Skin of body (tissue), 2 donors: ENCODE measurements around the gene ETV2. TPM values are rescaled to one million over a fixed set of nuclear protein-coding genes. Genes with fewer than 3 reads are reported as not detected.
A peak's percentile ranks its signal among the peaks of the same experiment; 100 is the strongest.
"Not testable (repeated sequence)": the region's sequence is repeated elsewhere in the genome, so short reads cannot be mapped to it uniquely, and the experiment has no call there.

Source experiments
- DNase-seq: peaks from one replicate; lab custom pipeline; 2025; lab: John Stamatoyannopoulos, UW
- total RNA-seq: library from RNA; depleted of rRNA; stranded (reverse); fragments of >200 nt; gene quantifications from one replicate; pipeline ENCODE4 v1.2.3, GENCODE V29; 2014

Gene ETV2
- total RNA-seq, 1 donor from 2014 or later, result 0.79 TPM

DNA sequence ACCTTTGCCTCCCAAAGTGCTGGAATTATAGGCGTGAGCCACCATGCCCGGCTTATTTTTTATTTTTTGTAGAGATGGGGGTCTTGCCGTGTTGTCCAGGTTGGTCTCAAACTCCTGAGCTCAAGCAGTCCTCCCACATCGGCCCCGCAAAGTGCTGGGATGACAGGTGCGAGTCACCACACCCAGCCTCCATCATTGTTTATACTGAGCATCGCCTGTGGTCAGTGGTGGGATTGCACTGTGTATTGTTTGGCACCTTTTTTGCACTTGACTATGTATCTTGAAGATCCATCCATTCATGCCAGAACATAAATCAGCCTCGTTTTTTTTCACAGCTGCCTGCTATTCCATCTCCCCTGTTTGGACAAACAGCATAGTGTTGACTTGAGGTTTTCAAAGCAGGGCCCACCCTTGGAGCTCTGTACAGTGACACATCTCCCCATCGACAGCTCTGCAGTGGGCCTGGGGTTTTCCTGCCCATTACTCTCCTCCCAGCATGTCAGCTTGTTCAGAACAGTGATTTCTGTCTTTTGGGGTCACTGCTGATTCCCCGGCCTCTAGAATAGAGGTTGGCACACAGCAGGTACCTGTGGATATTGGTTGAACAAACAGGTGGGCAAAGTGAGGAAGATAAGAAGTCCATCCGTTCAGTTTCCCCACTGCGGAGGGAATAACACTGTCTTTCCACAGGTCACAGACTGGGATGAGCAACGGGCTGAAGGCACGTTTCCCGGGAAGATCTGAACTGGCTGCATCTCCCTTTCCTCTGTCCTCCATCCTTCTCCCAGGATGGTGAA, 16.6 kb downstream of the ETV2 start:
- no peak for DNase-seq

DNA sequence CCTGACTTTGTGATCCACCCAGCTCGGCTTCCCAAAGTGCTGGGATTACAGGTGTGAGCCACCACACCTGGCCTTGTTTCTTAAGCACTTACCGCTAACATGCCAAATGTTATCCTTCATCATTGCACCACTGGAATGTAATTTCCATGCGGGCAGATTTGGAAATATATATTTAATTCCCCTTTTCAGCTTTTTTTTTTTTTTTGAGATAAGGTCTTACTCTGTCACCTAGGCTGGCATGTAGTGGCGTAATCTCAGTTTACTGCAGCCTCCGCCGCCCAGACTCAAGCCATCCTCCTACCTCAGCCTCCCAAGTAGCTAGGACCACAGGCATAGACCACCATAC, 20.4 kb downstream of the ETV2 start:
- DNase-seq, result no peak

DNA sequence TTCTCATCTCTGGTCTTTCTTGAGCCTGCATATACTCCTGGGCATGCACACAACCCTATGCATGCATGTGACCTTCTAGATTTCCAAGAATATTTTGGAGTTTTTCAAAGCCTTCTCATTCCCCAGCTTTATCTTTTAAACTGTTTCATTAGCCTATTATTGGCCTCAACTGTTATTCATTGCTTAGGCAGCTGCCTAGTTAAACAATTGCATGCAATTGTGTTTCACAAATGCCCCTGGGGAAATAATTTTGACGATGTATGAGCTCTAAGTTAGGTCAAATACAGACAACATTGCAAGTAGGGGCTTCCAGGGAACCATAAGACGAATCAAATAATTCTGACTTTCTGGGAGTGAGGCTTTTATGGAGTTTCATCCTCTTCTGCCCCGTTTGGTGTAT, 22.4 kb downstream of the ETV2 start:
- DNase-seq, result no peak

DNA sequence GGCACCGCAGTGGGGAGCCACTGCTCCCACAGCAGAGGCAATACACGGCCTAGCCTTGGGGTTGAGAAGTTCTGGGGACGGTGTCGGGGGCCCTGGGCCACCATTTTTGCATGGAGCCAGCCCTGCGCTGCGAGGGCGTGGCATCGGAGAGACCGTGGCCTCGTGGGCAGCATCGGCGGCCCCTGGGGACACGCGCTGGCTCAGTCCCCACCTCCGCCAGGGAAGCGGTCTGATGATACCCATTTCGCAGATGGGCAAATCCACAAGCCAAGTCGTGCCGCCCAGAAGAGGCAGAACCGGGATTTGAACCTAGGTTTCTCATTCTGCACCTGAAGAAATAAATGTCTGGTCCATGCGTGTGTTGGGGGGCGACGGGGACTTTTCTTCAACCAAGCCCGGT, 23.6 kb downstream of the ETV2 start:
- no peak for DNase-seq

DNA sequence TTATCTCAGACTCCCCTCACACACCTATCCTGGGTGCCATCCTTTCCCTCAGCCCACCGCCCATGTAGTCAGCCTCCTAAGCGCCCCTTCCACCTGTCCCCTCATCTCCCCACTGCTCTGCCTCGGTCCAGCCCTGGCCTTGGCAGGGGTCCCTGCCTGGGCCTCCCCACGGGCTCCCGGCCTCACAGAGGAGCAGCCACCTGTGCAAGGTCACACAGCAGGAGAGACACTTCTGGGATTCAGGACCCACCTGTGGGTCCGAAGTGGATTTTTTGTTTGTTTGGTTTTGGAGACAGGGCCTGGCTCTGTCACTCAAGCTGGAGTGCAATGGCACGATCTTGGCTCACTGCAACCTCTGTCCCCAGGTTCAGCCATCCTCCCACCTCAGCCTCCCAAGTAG, 24.1 kb downstream of the ETV2 start:
- no peak for DNase-seq

DNA sequence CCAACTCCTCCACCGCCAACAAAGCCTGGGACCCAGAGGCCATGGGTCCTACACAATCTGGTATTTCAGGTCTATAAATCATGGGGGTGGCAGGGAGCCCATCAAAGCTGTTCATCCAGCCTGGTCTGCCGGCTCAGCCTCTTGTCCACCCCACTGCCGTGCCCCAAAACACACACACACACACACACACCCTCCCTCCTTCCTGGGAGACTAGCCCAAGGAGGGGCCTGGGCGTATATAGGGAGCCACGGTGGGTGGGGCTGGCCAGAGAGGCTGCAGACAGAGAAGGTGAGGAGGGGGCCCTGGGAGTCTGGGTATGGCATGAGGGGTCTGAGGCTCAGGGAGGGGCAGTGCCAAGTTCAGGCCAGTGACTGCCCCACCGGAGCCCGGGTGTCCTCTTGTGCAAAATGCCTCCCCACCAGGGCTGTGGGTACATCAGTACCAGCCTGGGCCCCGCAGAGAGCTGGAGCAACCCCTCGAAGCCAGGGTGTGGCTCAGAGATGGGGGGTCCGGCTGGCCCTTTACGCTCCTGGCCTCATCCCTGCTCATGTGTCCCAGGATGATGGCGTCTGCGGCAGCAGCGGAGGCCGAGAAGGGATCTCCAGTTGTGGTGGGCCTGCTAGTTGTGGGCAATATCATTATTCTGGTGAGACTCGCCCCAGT, 24.8 kb downstream of the ETV2 start, which contains the start of gene UPK1A:
TSS of gene UPK1A (plus strand) at position 267 of the 663 bp plus-strand sequence. CDS start at position 563, 296 bp downstream.
- no peak for DNase-seq

DNA sequence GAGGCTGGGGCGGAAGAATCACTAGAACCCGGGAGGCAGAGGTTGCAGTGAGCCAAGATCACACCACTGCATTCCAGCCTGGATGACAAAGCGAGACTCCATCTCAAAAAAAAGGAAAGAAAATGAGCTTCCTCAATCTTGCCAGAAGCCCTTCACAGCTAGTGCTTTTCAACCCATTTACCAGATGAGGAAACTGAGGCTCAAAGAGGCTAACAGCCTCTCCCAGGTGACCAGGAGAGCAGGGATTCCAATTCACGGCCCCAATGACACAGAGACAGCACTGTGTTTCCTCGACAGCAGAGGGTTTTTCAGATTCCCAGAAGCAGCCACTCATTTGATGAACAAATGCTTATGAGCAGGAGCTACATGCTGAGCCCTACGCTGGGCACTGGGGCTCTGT, 28.0 kb downstream of the ETV2 start:
- no peak for DNase-seq

DNA sequence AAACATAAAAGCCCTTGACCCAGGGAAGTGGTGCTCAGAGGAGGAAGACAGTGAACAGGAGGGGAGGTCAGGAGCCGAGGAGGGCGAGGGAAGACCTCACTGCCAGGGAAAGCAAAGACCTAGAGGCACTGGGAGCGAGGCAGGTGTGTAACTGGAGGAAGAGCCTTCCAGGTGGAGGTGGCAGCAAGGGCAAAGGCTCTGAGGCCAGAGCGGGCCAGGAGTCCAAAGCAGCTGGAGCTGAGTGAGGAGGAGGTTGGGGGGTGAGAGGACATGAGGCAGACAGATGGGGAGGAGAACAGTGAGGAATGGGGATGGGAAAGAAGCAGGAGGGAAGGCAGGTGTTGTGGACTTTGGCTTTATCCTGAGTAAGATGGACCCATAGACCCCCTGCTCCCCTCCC, 28.4 kb downstream of the ETV2 start:
- DNase-seq, result no peak

DNA sequence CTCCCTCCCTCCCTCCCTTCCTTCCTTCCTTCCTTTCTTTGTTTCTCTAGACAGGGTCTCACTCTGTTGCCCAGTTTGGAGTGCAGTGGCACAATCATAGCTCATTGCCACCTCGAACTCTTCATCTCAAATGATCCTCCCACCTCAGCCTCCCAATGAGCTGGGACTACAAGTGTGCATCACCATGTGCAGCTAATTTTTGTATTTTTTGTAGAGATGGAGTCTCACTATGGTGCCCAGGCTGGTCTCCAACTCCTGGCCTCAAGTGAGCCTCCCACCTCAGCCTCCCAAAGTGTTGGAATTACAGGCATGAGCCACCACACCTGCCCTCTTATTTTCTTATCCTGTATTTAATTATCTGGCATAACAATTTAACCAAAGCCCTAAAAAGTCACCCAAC, 29.1 kb downstream of the ETV2 start:
- DNase-seq, result no peak

DNA sequence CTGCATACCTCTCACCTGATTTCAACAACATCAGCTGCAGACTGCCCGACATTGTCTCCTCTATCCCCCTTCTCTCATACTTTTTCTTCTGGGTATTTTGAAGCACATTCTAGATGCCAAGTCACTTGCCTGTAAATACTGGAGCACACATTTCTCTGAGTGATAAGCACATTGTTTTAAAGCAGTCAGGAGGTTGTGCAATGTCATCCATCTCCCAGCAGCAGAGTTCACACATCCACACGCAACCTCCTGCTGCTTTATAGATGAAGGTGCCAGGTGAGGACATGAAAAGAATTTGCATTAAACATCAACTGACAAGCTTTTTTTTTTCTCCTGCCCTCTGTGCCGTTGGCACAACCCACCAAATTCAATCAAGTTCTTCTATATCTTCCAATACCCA, 30.3 kb downstream of the ETV2 start:
- no peak for DNase-seq

DNA sequence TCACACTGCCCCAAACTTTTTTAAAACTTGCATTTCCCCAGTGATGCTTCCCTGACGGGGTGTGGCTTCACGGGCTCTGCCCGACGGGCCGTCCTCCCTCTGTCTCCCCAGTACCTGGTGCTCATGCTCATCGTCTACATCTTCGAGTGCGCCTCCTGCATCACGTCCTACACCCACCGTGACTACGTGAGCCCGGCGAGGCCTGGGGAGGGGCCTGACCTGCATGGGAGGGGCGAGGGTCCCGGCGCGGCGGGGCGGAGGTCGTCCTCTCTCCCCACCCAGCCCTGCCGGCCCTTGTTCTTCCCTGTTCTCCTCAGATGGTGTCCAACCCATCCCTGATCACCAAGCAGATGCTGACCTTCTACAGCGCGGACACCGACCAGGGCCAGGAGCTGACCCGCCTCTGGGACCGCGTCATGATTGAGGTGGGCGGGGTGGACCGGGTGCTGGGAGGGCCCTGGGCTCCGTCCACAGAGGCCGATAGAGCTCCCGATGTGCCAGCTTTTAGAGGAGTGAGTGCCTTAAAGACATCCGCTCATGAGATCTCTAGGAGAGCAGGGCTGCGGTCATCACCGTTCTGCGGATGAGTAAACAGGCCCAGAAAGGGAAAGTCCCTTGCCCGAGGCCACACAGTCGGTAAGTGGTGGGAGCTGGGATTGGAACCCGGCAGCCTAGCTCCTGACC, 31.7 kb downstream of the ETV2 start:
- no peak for DNase-seq

DNA sequence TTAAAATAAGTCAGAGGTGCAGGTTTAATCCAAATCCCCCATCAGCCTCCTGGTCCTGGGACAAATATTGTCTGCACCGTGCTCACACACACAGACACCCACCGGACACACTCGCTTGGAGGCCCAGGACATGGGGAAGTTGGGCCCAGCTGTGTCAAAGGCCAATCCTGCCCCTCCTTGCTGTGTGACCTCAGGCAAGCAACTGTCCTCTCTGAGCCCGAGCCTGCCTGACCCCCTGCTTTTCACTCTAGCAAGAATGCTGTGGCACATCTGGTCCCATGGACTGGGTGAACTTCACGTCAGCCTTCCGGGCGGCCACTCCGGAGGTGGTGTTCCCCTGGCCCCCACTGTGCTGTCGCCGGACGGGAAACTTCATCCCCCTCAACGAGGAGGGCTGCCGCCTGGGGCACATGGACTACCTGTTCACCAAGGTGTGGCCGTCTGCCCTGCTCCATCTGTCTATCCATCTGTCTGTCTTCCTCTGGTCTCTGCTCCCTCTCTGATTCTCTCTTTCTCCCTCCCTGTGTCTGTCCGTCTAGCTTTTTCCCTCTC, 34.1 kb downstream of the ETV2 start:
- no peak for DNase-seq

DNA sequence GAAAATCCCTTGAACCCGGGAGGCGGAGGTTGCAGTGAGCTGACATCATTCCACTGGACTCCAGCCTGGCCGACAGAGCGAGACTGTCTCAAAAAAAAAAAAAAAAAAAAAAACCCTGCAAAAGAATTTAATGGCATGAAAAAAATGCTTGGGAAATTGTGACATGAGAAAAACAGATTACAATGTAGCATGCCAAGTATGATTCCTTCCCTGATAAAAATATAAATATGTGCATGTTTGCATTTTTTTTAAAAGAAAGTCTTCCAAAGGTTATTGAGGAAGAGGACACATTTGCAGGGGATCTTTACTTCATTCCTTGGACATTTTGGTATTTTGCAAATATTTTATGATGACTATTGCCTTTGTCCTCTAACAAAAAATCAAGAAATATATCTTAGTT, 48.3 kb downstream of the ETV2 start:
- DNase-seq, result no peak

DNA sequence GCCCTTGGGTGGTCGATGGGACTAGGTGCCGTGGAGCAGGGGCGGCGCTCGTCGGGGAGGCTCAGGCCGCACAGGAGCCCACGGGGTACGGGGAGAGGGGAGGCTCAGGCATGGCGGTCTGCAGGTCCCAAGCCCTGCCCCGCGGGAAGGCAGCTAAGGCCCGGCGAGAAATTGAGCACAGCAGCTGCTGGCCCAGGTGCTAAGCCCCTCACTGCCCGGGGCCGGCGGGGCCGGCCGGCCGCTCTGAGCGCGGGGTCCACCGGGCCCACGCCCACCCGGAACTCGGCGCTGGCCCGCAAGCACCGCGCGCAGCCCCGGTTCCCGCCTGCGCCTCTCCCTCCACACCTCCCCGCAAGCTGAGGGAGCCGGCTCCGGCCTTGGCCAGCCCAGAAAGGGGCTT, 49.6 kb downstream of the ETV2 start:
- not testable (repeated sequence) for DNase-seq

DNA sequence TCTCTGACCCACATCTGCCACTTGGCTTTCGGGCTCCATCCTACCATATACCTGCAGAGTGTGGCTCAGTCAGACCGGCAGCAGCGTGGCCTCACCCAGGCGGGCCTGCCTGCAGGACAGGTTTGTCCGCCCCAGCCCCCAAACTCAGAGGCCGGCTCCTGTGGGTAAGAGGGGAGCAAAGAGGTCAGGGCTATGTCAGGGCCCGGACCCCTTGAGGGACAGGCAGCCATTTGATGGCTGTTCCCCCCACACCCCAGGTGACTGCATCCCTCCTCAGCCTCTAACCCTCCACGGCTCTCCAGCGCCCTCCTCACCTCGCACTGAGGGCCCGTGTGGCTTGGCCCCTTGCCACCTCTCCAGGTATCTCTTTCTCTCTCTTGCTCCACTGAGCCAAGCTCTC, 50.5 kb downstream of the ETV2 start:
- DNase-seq, result no peak

DNA sequence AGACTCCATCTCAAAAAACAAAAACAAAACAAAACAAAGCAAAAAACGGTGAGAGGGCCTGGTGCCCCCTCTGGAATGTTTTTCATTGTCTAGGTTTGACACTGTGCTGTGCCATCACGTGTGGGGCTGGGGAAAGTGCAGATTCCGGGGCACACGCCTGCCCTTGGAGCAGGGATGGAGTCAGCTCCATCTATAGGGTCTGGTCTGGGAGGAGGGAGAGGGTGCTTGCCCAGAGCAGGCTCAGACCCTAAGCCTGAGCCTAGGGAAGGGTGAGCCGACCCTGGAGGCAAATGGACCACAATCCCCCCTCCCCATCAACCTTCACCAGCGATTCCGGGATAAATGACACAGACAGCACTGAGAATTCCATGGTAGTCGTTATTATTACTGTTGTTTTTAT, 51.9 kb downstream of the ETV2 start:
- DNase-seq, result no peak

DNA sequence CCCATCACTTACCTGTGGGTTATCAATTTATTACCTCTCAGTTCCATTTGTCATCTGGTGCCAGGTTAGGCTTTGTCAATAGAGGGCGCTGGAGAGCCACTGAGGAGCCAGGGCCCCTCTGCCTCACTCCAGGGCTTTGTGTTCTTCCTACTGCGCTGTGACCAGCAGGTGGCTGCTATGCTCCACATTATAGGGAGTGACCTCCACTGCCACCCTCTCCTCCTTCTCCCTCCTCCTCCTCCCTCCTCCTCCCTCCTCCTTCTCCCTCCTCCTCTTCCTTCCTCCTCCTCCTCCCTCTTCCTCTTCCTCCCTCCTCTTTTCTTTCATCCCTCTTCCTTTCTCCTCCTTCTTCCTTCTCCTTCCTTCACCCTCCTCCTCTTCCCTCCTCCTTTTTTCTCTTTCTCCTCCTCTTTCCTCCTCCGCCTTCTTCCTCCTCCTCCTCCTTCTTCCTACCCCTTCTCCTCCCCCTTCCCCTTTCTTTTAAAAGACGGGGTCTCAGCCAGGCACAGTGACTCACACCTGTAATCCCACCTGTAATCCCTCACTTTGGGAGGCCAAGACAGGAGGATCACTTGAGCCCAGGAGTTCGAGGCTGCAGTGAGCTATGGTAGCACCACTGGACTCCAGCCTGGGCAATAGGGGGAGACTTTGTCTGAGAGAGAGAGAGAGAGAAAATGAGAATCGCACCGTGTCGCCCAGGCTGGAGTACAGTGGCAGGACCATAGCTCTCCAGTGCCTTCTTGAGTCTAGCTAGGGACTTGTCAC, 52.5 kb downstream of the ETV2 start:
- DNase-seq, result peak; percentile 45
